Thoracic aorta (tissue), 2 donors: Measurements from ENCODE around the gene TP63. TPM values are rescaled to one million over a fixed set of nuclear protein-coding genes. Genes with fewer than 3 reads are reported as not detected.

Source experiments
- ATAC-seq: fragments of 150-250 bp; one replicate; pipeline ENCODE4 v1.8.0; 2017; ENCODE audit warnings: low read depth; ENCODE audit not compliant: insufficient number of reproducible peaks, low FRiP score
- DNase-seq: peaks from one replicate; pipeline ENCODE4 v3.0.0-alpha.2; 2020; ENCODE audit warnings: low spot score
- H3K27ac ChIP-seq, 2 donors: fragments of 200-600 bp; sonication (generic); 1 replicate in 1 of 2; 2 replicates in 1 of 2; pipeline ENCODE4 v1.5.1; 2016; ENCODE audit warnings: mild to moderate bottlenecking in 2 of 2, moderate library complexity in 2 of 2
- H3K27me3 ChIP-seq: fragments of 200-600 bp; sonication (generic); replicated peaks from 2 replicates; pipeline ENCODE4 v1.6.0; 2016; ENCODE audit warnings: mild to moderate bottlenecking; ENCODE audit not compliant: insufficient read depth
- H3K36me3 ChIP-seq: fragments of 200-600 bp; sonication (generic); one replicate; pipeline ENCODE4 v1.5.1; 2016
- H3K4me1 ChIP-seq, 2 donors: fragments of 200-600 bp; sonication (generic); 1 replicate in 1 of 2; 2 replicates in 1 of 2; pipeline versions ENCODE4 v1.5.1 to v1.6.0; 2016; ENCODE audit warnings: low read depth in 2 of 2, mild to moderate bottlenecking in 1 of 2; ENCODE audit not compliant: control insufficient read depth in 1 of 2
- H3K4me3 ChIP-seq: fragments of 200-600 bp; sonication (generic); 2 replicates; pipeline ENCODE4 v1.5.1; 2016; ENCODE audit warnings: mild to moderate bottlenecking
- H3K9me3 ChIP-seq: fragments of 200-600 bp; sonication (generic); 2 replicates; pipeline ENCODE4 v1.5.1; 2016
- total RNA-seq, 2 donors: library from RNA; depleted of rRNA; stranded (reverse); fragments of >200 nt; gene quantifications; one replicate each; pipeline versions ENCODE4 v1.1.0 to v1.2.3, GENCODE V29; 2016
- TF ChIP-seq, protein P1 (sequence below): fragments of 200-600 bp; sonication (generic); IDR thresholded peaks from one replicate; pipeline ENCODE4 v1.5.1; 2019; ENCODE audit warnings: antibody characterized with exemption

TP63 gene
- total RNA-seq, 2 donors from 2014 or later = 0.14 to 0.42 TPM

DNA sequence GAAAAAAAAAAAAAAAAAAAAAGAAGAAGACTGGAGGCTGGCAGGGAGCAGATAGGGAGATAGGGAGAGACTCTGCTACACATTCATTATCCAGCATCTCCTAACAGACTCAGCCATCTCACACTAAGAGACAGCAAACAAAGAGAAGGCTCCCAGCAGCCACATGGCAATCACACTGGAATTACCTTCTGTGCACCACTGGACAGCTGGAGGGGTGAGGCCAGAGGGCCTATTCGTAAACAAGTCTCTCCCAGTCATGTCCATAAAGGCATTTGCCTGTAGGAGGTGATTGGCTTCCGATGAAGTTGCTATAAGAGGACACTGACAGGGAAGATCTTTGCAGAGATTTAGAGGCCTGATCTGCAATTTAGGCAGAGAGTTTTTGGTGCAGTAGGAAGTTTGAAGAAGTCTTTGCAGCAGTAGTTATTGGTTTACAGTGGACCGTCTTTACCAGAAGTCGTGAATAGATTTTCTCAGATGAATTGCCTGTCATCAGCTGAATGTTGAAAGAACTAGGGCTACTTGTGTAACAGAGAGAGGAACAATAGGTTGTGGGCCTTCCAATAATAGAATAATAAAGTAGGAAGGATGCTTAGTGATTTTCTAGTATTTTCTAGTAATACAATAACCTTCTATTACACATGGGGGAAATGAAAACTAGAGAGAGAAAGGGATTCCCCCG is 89.7 kb downstream of the TP63 start:
- TF ChIP-seq, protein P1, sequence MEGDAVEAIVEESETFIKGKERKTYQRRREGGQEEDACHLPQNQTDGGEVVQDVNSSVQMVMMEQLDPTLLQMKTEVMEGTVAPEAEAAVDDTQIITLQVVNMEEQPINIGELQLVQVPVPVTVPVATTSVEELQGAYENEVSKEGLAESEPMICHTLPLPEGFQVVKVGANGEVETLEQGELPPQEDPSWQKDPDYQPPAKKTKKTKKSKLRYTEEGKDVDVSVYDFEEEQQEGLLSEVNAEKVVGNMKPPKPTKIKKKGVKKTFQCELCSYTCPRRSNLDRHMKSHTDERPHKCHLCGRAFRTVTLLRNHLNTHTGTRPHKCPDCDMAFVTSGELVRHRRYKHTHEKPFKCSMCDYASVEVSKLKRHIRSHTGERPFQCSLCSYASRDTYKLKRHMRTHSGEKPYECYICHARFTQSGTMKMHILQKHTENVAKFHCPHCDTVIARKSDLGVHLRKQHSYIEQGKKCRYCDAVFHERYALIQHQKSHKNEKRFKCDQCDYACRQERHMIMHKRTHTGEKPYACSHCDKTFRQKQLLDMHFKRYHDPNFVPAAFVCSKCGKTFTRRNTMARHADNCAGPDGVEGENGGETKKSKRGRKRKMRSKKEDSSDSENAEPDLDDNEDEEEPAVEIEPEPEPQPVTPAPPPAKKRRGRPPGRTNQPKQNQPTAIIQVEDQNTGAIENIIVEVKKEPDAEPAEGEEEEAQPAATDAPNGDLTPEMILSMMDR = no peak
- no peak for DNase-seq
- no peak overlapping the region for H3K27ac ChIP-seq
- H3K9me3 ChIP-seq = no peaks in the 10 kb centered on the region
- H3K4me3 ChIP-seq = no peak overlapping the region
- no peaks in the 10 kb centered on the region for H3K4me1 ChIP-seq
- H3K36me3 ChIP-seq = no peaks in the 10 kb centered on the region
- ATAC-seq = no peak
- H3K27me3 ChIP-seq = no peaks in the 10 kb centered on the region

DNA sequence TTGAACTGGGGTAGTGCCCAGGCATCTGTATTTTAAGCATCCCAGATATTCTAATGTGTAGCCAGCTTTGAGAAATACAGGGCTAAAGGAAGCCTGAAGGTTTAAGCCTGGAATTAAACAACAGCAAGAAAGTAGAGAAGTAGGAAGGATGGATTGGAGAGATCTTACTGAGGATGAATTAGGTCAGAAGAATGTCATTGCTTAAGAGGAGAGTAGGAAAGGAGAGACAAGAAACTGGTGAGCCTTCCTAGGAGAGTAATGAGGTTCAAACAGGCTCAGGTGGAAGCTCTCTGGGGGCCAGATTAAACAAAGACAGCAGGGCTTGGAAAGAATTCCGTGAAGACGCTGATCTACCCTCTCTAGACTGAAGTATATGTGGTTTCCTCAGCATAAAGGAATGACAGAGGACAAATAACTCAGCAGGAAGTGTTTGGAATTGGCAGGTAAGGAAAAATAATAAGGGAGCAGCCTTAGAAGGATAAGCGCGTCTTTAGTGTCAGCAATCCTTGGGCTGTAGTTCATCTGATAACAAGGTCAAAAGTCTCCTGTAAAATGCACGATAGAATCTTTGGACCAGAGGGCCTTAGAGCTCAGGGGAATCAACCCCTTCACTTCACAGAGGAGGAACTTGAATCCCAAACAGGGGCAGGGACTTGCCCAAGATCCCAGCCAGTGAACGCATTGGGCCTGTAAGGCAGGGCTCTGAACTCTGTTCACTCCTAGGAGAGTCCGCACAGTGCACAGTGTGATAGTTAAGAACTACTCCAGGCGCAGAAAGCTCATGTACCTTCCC is 90.9 kb downstream of the TP63 start:
- no peaks in the 10 kb centered on the region for H3K9me3 ChIP-seq
- DNase-seq (no peak), ATAC-seq (no peak)
- TF ChIP-seq, protein P1 = no peak
- no peak overlapping the region for H3K27ac ChIP-seq
- H3K27me3 ChIP-seq = no peaks in the 10 kb centered on the region
- H3K36me3 ChIP-seq = no peaks in the 10 kb centered on the region
- no peaks in the 10 kb centered on the region for H3K4me1 ChIP-seq
- no peak overlapping the region for H3K4me3 ChIP-seq

DNA sequence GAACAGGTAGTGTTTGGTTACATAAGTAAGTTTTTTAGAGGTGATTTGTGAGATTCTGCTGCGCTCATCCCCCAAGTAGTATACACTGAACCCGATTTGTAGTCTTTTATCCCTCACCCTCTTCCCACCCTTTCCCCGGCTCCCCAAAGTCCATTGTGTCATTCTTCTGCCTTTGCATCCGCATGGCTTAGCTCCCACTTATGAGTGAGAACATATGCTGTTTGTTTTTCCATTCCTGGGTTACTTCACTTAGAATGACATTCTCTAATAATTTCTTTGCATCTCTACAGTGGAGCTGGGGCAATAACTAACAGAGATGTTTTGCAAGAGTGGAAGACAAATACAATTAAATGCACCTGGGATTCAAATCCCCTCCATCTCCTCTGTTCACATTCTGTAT is 93.2 kb downstream of the TP63 start:
- DNase-seq = no peak
- TF ChIP-seq, protein P1 = no peak
- Histone ChIP-seq H3K4me1 (no peaks in the 10 kb centered on the region), H3K27ac (no peak overlapping the region), H3K4me3 (no peak overlapping the region), H3K9me3 (no peaks in the 10 kb centered on the region), H3K27me3 (no peaks in the 10 kb centered on the region), H3K36me3 (no peaks in the 10 kb centered on the region)
- no peak for ATAC-seq

GRCh38 chr3:189726277-189726676 is 95.1 kb downstream of the TP63 start:
- ATAC-seq (no peak), DNase-seq (no peak)
- TF ChIP-seq, protein P1 = no peak
- Histone ChIP-seq H3K4me1 (no peaks in the 10 kb centered on the region), H3K27me3 (no peaks in the 10 kb centered on the region), H3K4me3 (no peak overlapping the region), H3K9me3 (no peaks in the 10 kb centered on the region), H3K36me3 (no peaks in the 10 kb centered on the region), H3K27ac (no peak overlapping the region)

DNA sequence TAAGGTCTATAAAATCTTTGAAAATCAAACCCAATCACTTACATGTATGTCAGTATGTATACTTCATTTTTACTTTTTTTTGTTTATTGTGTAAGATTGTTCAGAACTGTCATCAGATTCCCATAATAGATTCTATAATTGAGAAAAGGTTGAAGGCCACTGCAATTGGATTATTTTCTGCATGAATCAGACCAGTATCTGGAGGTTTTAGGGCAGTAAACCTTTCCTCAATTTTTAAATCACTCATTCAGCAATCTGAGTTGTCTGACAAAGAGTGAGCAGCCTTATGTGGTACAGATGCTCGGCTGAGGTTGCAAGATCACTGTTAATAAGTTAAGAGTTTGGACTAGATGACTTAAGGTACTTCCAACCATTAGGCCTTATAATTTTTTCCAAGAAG is 96.0 kb downstream of the TP63 start:
- no peaks in the 10 kb centered on the region for H3K36me3 ChIP-seq
- H3K9me3 ChIP-seq = no peaks in the 10 kb centered on the region
- no peak overlapping the region for H3K27ac ChIP-seq
- H3K27me3 ChIP-seq = no peaks in the 10 kb centered on the region
- TF ChIP-seq, protein P1 = no peak
- no peak overlapping the region for H3K4me3 ChIP-seq
- no peak for DNase-seq
- ATAC-seq = no peak
- H3K4me1 ChIP-seq = no peaks in the 10 kb centered on the region
